Activated T-cell treated with anti-CD3 and anti-CD28 coated beads, Interleukin-2, amount 50 U/mL, for 1 hour (primary cell): Measurements from ENCODE around the gene LRRC75A.
"Not testable (repeated sequence)": the region's sequence is repeated elsewhere in the genome, so short reads cannot be mapped to it uniquely, and the experiment has no call there.

Source experiments
- DNase-seq: peaks from one replicate; pipeline ENCODE4 v3.0.0-alpha.2; 2020

The LRRC75A gene

GRCh38 chr17:16470265-16470664 is 21.7 kb downstream of the LRRC75A start:
- DNase-seq = no peak

GRCh38 chr17:16468428-16468992 is 23.5 kb downstream of the LRRC75A start:
- DNase-seq = no peak

- no peak for DNase-seq
Observed at GRCh38 chr17:16467886-16468285, 24.1 kb downstream of the LRRC75A start.

GRCh38 chr17:16467044-16467443 is 24.9 kb downstream of the LRRC75A start:
- no peak for DNase-seq

- DNase-seq = no peak
Observed at GRCh38 chr17:16466407-16466806, 25.6 kb downstream of the LRRC75A start.

- DNase-seq = no peak
Observed at GRCh38 chr17:16465861-16466338, 26.1 kb downstream of the LRRC75A start.

- no peak for DNase-seq
Observed at GRCh38 chr17:16465052-16465312, 27.0 kb downstream of the LRRC75A start.

- DNase-seq = no peak
Observed at GRCh38 chr17:16464303-16465051, 27.5 kb downstream of the LRRC75A start.

- no peak for DNase-seq
Observed at GRCh38 chr17:16463358-16464302, 28.4 kb downstream of the LRRC75A start.

- no peak for DNase-seq
Observed at GRCh38 chr17:16462070-16462864, 29.7 kb downstream of the LRRC75A start.

GRCh38 chr17:16461606-16461866 is 30.5 kb downstream of the LRRC75A start:
- no peak for DNase-seq

GRCh38 chr17:16460796-16461605 is 31.0 kb downstream of the LRRC75A start:
- no peak for DNase-seq

GRCh38 chr17:16459855-16460550 is 32.0 kb downstream of the LRRC75A start:
- DNase-seq = no peak

GRCh38 chr17:16459271-16459670 is 32.7 kb downstream of the LRRC75A start:
- DNase-seq = no peak

- no peak for DNase-seq
Observed at GRCh38 chr17:16456742-16457316, 35.2 kb downstream of the LRRC75A start.

GRCh38 chr17:16455997-16456741 is 35.8 kb downstream of the LRRC75A start:
- no peak for DNase-seq

- DNase-seq = no peak
Observed at GRCh38 chr17:16453493-16453851, 38.5 kb downstream of the LRRC75A start.

GRCh38 chr17:16452268-16452667 is 39.7 kb downstream of the LRRC75A start:
- not testable (repeated sequence) for DNase-seq

- no peak for DNase-seq
Observed at GRCh38 chr17:16450028-16450427, 42.0 kb downstream of the LRRC75A start.

- no peak for DNase-seq
Observed at GRCh38 chr17:16449121-16449570, 42.8 kb downstream of the LRRC75A start.
